Activated T-cell treated with anti-CD3 and anti-CD28 coated beads, Interleukin-2, amount 50 U/mL, for 1 hour (primary cell): ENCODE results near the gene TEX29.

Source experiments
- DNase-seq: peaks from one replicate; pipeline ENCODE4 v3.0.0-alpha.2; 2020

The TEX29 gene

GRCh38 chr13:111344471-111345191 lies 24.2 kb downstream of the TEX29 start:
- no peak for DNase-seq

- no peak for DNase-seq
Observed at GRCh38 chr13:111345682-111346081, 25.2 kb downstream of the TEX29 start.

DNA sequence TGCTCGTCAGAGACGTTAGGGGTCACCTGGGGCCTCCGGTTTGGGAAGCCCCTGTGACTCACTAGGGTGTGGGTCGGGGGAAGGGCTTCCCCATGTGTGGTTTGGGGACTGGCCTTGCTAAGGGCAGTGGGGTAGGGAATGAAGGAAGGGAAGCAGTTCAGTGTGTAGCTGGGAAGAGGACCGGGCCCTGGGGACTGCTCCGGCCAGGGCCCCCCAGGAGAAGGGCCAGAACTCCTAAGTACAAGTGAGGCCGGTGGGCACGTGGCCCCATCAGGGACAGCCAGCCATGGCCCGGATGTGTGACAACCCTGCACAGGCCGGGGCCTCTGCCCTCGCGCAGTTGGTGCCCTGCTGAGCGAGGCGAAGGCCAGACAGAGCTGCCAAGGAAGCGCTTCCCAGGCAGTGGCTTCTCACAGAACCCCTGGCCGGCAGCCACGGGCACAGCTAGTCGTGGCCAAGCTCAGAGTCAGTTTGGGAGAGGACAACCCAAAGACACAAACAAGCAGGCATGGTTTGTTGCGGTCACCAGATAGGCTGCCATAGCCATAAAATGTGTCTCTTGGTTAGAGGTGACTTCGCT lies 25.7 kb downstream of the TEX29 start:
- no peak for DNase-seq

DNA sequence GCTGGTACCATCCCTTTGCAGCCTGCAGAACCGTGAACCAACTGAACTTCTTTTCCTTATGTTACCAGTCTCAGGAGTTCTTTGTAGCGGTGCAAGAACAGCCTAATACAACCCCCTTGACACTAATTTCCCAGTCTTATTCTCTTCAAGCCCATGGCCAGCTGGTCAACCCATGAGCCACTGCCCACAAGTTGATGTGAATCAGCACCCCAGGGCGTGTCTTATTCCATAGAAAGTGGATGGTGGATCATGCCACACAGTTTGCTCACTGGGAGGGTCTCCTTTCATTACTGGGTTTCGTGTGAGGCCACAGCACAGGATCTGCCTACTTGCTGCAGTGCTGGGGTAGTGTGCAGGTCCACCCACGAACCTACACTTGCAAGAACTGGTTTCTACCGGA lies 27.0 kb downstream of the TEX29 start:
- no peak for DNase-seq

GRCh38 chr13:111353508-111353907 lies 33.1 kb downstream of the TEX29 start:
- DNase-seq, result no peak

DNA sequence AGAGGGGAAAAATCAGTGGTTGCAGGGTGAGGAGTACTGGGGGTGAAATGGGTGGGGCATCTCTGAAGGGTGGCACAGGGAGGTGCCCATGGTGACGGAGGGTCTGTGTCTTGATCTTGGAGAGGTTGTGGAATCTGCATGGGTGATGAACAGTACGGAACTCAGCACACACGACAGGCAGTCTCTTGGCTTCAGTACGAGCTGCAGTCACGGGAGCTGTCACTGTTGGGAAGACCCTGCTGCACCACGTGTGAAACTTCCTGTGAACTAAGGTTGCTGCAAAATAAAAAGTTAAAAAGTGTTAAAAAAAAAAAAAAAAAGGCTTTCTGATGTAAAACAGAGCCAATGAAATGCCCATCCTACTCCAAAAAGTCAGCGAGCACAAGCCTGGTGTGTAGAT lies 34.3 kb downstream of the TEX29 start:
- no peak for DNase-seq

- no peak for DNase-seq
Observed at GRCh38 chr13:111356795-111357194, 36.4 kb downstream of the TEX29 start.

DNA sequence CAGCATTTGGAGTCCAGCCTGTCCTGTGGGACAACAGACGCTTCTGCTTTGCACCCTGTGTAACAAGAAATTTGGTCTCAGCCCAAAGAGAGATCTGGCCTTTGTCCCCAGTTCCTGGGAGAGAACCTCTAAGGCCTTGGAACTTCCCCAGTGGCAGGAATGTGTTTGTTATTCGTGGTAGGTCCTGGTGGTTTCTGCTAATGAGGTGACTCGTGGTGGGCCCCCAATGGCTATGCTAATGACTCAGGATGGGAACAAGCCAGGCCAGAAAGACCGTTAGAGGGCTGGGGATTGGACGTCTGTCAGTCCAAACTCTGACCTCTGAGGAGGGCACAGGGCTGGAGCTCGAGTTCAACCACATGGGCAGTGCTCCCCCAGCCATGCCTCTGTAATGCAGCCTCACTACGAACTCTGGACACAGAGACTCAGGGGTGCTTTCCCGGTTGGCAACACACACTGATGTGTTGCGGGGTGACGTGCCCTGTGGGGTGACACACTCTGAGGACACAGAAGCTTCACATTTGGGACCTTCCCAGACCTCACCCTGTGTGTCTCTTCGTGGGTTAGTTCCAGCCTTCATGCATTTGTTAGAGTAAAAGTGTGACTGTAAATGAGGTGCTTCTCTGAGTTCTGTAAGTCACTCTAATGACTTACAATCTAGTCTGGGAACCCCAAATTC lies 38.9 kb downstream of the TEX29 start:
- no peak for DNase-seq

- no peak for DNase-seq
Observed at GRCh38 chr13:111359930-111360329, 39.5 kb downstream of the TEX29 start.

DNA sequence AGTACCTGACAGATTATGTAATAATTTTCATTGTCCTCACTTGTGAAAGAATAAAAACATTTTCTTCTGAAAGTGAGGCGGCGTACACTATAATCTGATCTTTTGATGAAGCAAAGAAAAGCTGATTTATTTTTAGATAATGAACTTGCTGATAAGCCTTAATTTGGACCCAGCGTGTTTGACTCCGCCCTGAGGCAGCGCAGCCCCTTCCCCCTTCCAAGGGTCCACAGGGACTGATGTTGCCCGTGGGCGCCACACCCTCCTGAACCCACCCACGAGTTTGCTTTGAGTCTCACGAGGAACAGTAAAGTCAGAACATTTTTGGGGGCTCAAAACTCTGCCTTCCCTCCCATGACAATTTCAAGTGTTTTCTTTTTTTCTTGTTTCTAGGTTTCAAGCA lies 40.0 kb downstream of the TEX29 start:
- DNase-seq, result no peak

DNA sequence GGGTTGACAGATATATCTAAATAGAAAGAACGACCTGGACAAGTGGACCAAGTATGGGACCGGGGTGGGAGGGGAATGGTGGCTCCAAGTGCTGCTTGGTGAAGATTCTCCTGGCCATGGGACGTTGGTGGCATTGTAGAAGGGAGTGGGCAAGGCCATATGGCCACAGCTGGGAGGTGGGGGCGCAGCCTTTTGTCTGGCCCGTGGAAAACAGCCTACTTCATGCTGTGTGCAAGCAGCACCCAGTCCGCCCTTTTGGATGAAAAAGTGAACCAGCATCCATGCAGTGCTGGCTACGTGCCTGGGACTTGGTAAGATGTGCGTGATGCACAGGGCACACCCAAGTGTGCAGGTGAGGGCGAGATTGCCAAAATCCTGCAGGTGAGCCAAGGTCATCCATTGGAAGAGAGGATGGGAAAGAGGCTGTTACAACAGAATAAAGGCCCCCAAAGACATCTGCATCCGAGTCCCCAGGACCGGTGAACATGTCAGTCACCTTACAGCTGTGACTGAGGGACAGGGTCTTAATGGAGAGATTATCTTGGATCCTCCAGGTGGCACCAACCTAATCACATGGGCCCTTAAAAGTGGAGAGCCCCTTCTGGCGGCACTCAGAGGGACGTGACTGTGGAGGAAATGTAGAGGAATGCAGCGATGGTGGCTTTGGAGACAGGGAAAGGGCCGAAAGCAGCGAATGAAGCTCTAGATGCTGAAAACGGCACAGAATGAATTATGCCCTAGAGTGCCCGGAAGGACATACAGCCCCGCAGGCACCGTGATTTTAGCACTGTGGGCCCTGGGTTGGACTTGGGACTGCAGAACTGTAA lies 40.8 kb downstream of the TEX29 start:
- no peak for DNase-seq

DNA sequence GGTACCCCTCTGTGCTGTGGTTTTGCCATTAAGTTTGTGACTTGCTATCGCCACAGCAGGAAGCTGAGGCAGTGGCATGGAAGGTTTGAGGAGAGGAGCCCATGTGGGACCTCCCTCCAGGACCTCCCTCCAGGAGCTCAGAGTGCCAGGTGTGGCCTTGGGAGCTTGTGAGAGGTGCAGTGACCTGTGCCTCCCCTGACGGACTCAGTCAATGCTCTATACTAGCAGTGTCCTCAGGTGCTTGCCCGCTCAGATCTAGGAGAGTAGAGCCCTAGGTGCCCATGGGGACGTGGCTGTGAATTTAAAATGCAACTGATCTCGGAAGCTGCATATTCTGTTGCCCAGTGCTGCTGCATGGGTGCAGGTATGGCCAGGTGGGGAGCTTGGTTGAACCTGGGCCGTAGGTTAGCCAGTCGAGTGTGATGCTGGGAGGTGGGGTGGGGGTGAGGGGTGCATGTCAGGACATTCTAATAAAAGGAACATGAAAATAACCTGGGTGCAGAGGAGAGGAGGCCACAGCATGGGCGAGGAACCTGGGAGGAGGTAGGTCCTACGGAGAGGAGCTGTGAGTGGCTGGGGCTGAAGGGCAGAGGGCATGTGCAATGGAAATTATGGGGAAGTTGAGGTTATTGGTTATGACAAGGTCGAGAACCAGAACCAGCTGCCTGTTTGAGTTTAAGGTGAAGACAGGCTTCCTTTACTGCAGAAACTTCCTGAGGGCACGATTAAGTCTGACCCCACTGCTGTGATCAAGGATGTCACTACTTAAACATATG lies 41.6 kb downstream of the TEX29 start:
- DNase-seq, result no peak

DNA sequence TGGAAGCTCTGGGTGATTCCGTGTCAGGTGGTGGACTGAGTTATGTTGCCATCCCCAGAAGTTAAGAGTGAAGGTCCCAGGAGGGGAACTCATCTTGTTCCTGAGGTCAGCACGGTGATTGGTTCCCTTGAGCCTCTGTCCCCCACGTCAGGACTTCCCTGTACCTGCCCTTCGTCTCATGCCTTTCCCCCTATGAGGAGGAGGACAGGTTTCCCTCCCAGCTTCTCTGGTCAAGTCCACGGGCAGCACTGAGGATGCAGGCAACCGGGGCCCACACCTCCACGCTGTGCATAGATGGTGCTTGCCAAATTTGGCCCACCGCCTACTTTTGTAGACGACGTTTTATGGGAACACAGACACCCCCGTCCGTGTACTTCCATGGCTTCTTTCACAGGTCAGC lies 42.7 kb downstream of the TEX29 start:
- no peak for DNase-seq

DNA sequence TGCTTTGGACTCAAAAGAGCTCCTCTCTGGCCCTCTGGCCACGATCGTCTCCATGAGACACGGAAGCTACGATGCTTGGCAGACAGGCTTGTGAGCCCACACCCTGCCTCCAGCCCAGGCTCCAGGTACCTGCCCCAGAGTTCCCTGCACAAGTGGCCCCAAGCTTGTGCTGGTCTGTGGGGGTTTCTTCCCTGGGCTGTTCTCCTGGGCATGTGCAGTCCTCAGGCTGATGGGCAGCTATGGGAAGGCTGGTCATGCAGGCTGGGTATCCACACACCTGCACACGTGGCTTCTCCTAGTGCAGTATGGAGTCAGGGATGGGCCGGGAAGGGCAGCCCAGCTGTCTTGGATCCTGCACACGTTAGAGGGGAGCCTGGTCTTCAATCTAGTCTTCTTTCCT lies 43.1 kb downstream of the TEX29 start:
- DNase-seq, result no peak

GRCh38 chr13:111365149-111366005 lies 44.9 kb downstream of the TEX29 start:
- no peak for DNase-seq

- no peak for DNase-seq
Observed at GRCh38 chr13:111367340-111367739, 46.9 kb downstream of the TEX29 start.

- no peak for DNase-seq
Observed at GRCh38 chr13:111368091-111368490, 47.6 kb downstream of the TEX29 start.

GRCh38 chr13:111370147-111370546 lies 49.7 kb downstream of the TEX29 start:
- DNase-seq, result no peak

- no peak for DNase-seq
Observed at GRCh38 chr13:111370570-111371535, 50.4 kb downstream of the TEX29 start.

GRCh38 chr13:111371720-111372119 lies 51.3 kb downstream of the TEX29 start:
- no peak for DNase-seq
